ENCODE results near the gene AKAP8L.

- no peak for TF ChIP-seq EZH2 (IDR thresholded peaks at IDR 0.05; ENCODE audit: borderline replicate concordance, insufficient read depth, low read depth, low read length, poor library complexity, severe bottlenecking)
- no peak for TF ChIP-seq CTCF (IDR thresholded peaks at IDR 0.05)
Measured at GRCh38 chr19:15424692-15425272, 6.0 kb upstream of the AKAP8L start.
